ENCODE measurements around the gene TNNI2.

TNNI2 gene

DNA sequence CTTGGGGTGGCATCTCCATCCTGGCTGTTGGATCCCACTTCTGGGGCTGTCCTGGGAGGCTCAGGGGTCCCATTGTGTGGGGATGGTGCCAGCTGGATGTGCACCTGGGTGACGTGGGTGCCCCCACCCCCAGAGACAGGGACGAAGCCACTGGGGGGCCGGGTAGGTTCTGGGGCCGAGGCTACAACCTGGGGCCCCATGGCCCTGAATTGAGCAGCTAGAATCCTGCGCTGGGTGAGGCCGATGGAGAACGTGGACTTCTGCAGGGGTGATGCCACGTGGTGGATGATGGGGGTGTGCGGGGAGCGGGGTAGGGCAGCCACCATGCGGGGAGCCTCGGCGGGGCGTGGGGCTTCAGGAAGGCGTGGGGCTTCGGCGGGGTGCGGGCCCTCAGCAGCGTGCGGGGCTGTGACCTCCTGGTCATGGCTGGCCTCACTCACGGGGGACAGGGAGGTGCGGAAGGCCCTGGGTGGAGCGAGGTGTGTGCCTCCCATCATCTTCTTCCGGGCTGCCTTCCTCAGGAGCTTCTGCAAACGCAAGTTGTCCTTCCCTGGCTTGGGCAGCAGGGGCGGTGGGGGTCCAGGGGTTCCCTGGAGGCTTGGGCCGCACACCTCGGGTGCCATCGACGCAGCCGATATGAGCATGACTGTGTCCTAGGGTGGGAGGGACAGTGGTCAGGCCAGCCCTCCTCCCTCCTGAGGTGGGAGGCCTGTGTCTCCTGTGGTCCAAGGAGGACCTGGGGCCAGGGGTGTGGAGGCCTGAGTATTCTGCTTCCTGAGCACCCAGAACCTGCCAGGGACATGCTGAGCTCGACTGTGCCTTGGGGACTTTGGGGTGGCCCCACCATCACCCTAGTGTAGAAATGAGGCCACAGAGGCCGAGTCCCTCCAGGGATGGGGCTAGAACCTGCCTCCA, 51.4 kb downstream of the TNNI2 start:
- no peak for DNase-seq
